ENCODE results near the gene KIAA0040. TPM values are rescaled to one million over a fixed set of nuclear protein-coding genes. Genes with fewer than 3 reads are reported as not detected.

KIAA0040 gene
- total RNA-seq, 8 experiments from 2014 or later: 0.05 to 1.3 (median 0.22) TPM

DNA sequence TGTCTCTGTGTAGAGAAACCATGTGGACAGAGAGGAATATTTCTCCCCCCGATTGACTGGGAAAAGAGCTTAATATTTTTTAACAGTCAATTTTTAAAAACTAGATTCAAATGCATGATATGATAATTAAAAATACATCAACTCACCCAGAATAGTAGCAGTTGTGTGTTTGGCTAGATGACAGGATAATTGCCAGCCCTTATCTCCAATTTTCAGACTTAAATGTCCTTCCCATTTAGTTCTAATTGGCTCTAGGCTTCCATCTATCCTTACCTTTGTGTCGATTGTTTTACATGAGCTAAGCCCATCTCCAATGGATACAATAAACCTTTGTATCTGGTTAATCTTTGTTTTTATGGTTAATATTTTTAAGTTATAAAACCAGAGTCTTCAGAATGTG is 23.9 kb upstream of the KIAA0040 start:
- Histone ChIP-seq H3K4me1 (replicated peaks in 1 of 2) (peaks cover 2 to 15% of the 10 kb centered on the region in 2 donors), H3K27ac (no peak overlapping the region), H3K4me3 (no peak overlapping the region)
- ATAC-seq (replicated peaks in 6 of 8): no peak
- in situ Hi-C loops (cut with MboI; ENCODE audit: low pct_unique_long_range_greater_than_20kb in 2 of 9, low sequenced_read_pairs in 9 of 9, unreplicated experiment in 9 of 9): no loop called here
- 0 to 100% (median 90%) methylated on average over 1 to 2 of the region's 2 CpGs; no CpG with 5 or more reads in 1 of the 10 experiments for WGBS, 10 experiments

DNA sequence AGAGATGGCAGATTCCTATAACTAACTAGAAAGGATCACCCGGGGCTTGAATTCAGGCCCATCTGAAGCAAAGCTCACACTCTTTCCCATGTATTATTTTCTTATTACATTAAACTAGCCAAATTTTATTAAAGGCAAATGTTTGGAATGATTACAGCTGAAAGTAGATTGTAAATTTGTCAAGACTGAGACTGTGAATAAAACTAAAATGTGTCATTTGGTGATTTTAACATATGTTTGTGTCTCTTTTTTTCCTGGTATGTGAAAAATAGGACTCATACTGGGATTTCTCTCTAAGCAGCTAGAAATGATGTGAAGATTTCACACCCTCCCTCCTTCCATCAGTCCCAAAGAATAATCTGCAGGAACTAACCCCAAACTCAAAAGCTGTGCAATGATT is 19.1 kb upstream of the KIAA0040 start:
- 0 to 100% (median 96%) methylated on average over 1 of the region's 1 CpG; no CpG with 5 or more reads in 2 of the 10 experiments for WGBS, 10 experiments
- Histone ChIP-seq H3K4me1 (replicated peaks in 1 of 2) (no peaks in the 10 kb centered on the region), H3K4me3 (no peak overlapping the region), H3K27ac (no peak overlapping the region)
- no peak for ATAC-seq (replicated peaks in 6 of 8)
- in situ Hi-C loops (cut with MboI; ENCODE audit: low pct_unique_long_range_greater_than_20kb in 2 of 9, low sequenced_read_pairs in 9 of 9, unreplicated experiment in 9 of 9): no loop called here

GRCh38 chr1:175210744-175211143 is 18.2 kb upstream of the KIAA0040 start:
- Histone ChIP-seq H3K4me3 (no peak overlapping the region), H3K4me1 (replicated peaks in 1 of 2) (no peaks in the 10 kb centered on the region), H3K27ac (no peak overlapping the region)
- 0 to 91% (median 57%) methylated on average over 1 to 4 of the region's 4 CpGs for WGBS, 10 experiments
- no peak for ATAC-seq (replicated peaks in 6 of 8)
- in situ Hi-C loops (cut with MboI; ENCODE audit: low pct_unique_long_range_greater_than_20kb in 2 of 9, low sequenced_read_pairs in 9 of 9, unreplicated experiment in 9 of 9): no loop called here

- H3K4me3 ChIP-seq: no peak overlapping the region
- in situ Hi-C loops (cut with MboI; ENCODE audit: low pct_unique_long_range_greater_than_20kb in 2 of 9, low sequenced_read_pairs in 9 of 9, unreplicated experiment in 9 of 9): no loop called here
- no peak for ATAC-seq (replicated peaks in 6 of 8)
Measured at GRCh38 chr1:175209493-175209921, 16.9 kb upstream of the KIAA0040 start.

GRCh38 chr1:175208773-175209492 is 16.4 kb upstream of the KIAA0040 start:
- 11 to 73% (median 61%) methylated on average over 2 to 6 of the region's 6 CpGs; no CpG with 5 or more reads in 1 of the 10 experiments for WGBS, 10 experiments
- in situ Hi-C loops (cut with MboI; ENCODE audit: low pct_unique_long_range_greater_than_20kb in 2 of 9, low sequenced_read_pairs in 9 of 9, unreplicated experiment in 9 of 9): no loop called here
- peaks cover 0 to 3% of the 10 kb centered on the region in 2 donors for H3K4me1 ChIP-seq (replicated peaks in 1 of 2)
- ATAC-seq (replicated peaks in 6 of 8): no peak
- no peak overlapping the region for H3K27ac ChIP-seq
- H3K4me3 ChIP-seq: no peak overlapping the region

More at GRCh38 chr1:175209493-175209921, 16.9 kb upstream of the KIAA0040 start:
- 0 to 100% (median 79%) methylated on average over 1 of the region's 1 CpG; no CpG with 5 or more reads in 4 of the 10 experiments for WGBS, 10 experiments
- H3K4me1 ChIP-seq (replicated peaks in 1 of 2): peaks cover 0 to 2% of the 10 kb centered on the region in 2 donors
- no peak overlapping the region for H3K27ac ChIP-seq

- H3K4me3 ChIP-seq: no peak overlapping the region
- H3K27ac ChIP-seq: no peak overlapping the region
- H3K4me1 ChIP-seq (replicated peaks in 1 of 2): peaks cover 0 to 3% of the 10 kb centered on the region in 2 donors
- 0 to 100% (median 75%) methylated on average over 1 to 2 of the region's 2 CpGs; no CpG with 5 or more reads in 1 of the 10 experiments for WGBS, 10 experiments
- in situ Hi-C loops (cut with MboI; ENCODE audit: low pct_unique_long_range_greater_than_20kb in 2 of 9, low sequenced_read_pairs in 9 of 9, unreplicated experiment in 9 of 9): no loop called here
- no peak for ATAC-seq (replicated peaks in 6 of 8)
Measured at GRCh38 chr1:175207971-175208370, 15.4 kb upstream of the KIAA0040 start.

DNA sequence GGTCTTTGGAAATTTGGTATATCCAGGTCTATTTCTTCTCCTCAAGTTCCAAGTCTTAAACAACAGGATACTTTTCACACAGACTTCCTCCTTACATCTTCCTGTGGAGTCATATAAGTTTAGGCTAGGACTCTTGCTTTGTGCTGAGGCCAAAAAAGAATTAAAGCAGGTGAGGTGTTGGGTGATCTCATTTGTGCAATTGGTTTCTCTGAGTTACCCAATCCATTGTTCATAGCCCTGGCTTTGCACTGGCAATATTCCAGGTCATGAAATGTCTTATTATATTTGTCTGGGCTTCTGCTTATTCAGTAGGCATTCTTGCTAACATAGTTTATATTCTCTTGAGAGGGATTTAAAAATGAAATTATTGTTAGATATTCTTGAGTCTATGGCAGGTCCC is 14.1 kb upstream of the KIAA0040 start:
- H3K4me3 ChIP-seq: no peak overlapping the region
- in situ Hi-C loops (cut with MboI; ENCODE audit: low pct_unique_long_range_greater_than_20kb in 2 of 9, low sequenced_read_pairs in 9 of 9, unreplicated experiment in 9 of 9): no loop called here
- no peak for ATAC-seq (replicated peaks in 6 of 8)
- H3K27ac ChIP-seq: no peak overlapping the region
- H3K4me1 ChIP-seq (replicated peaks in 1 of 2): peaks cover 0 to 3% of the 10 kb centered on the region in 2 donors

DNA sequence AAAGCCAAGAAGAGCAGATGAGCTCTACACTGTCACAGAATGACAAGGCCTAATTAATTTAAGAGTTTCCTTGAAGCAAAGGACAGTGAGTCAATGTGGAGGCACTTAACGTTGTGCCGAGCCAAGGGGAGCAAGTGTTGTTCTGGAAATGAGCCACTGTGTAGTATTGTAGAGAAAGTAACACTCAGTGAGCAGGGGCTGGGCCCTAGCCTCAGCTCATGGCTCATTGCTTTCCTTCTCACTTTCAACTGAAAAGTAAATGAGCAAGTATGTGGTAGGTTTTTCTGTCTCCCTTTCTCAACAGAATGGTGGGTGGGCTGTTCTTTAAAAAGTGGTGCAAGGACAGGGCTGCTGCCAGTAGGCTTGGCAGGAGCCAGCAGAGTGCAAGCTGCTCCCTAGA is 11.8 kb upstream of the KIAA0040 start:
- no peak for ATAC-seq (replicated peaks in 6 of 8)
- Histone ChIP-seq H3K4me1 (replicated peaks in 1 of 2) (peaks cover 0 to 3% of the 10 kb centered on the region in 2 donors), H3K4me3 (no peak overlapping the region), H3K27ac (no peak overlapping the region)
- in situ Hi-C loops (cut with MboI; ENCODE audit: low pct_unique_long_range_greater_than_20kb in 2 of 9, low sequenced_read_pairs in 9 of 9, unreplicated experiment in 9 of 9): no loop called here
- 0 to 100% (median 61%) methylated on average over 1 to 2 of the region's 2 CpGs; no CpG with 5 or more reads in 3 of the 10 experiments for WGBS, 10 experiments

DNA sequence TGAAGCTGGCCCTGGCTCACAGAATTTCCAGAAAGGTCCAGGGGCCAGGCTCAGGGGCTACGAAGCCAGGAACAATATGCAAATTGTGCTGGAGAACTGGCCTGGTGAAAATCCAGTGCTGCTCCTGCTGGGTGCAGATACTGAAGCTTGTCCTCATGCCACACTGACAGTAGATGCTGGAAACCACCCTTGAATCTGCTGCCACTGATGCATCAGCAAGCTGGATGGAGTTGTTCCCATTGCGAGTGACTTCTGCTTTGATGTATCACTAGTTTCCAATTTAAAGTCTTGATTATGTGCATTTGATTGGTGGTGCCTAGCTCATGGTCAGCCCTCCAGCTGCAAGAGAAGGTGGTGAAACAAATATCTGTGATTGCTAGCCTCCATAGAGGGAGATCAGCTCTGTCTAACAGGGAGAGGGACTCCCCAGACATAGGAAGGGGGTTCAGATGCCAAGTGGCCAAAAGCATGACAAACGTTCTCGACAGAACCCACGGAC is 11.0 kb upstream of the KIAA0040 start:
- H3K4me1 ChIP-seq (replicated peaks in 1 of 2): peaks cover 0 to 3% of the 10 kb centered on the region in 2 donors
- peak in 2 of 8 experiments; percentile 63 to 65 for ATAC-seq (replicated peaks in 6 of 8)
- in situ Hi-C loops (cut with MboI; ENCODE audit: low pct_unique_long_range_greater_than_20kb in 2 of 9, low sequenced_read_pairs in 9 of 9, unreplicated experiment in 9 of 9): no loop called here
- no peak overlapping the region for H3K27ac ChIP-seq
- no peak overlapping the region for H3K4me3 ChIP-seq
- 0 to 90% (median 60%) methylated on average over 1 to 5 of the region's 5 CpGs; no CpG with 5 or more reads in 1 of the 10 experiments for WGBS, 10 experiments

DNA sequence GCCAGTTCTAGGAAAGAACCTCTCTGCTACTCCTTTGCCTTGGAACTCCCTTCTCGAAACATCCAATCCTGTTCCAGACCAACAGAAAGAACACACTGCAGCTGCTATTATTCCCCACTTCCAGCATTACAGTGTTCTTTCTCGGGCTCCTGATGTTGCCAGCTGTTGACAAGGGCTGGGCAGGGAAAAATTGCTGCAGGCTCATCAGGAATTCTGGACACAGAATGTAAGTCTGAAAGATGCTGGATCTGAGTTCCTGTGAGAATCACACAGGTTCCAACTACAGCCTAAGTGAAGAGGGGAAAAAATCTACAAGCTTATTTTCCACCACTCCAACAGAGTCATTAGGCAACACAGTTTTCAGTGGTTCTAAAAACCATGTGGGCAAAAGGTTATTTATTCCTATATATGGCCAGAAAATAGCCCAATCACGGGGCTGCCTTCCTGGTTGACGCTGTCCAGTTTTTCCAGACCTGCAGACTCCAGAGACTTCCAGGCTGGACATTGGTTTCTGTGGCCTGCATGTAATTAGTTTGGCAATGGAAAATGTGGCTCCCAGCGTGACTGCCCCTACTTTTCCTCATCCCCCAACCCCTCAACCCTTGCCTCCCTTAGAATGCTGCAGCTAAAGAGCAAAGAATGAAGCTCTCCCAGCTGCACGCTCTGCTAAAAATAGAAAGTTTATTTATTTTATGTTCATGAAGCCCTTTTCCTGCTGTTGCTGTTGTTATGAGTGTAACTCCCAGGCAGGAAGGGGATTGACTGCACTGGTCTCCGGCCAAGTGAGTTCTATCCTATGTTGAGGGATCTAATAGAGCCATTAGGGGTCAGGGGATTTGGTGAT is 8.3 kb upstream of the KIAA0040 start:
- Histone ChIP-seq H3K4me3 (no peak overlapping the region), H3K27ac (no peak overlapping the region), H3K4me1 (replicated peaks in 1 of 2) (peaks cover 0 to 3% of the 10 kb centered on the region in 2 donors)
- peak in 2 of 8 experiments; percentile 34 to 44 for ATAC-seq (replicated peaks in 6 of 8)
- in situ Hi-C loops (cut with MboI; ENCODE audit: low pct_unique_long_range_greater_than_20kb in 2 of 9, low sequenced_read_pairs in 9 of 9, unreplicated experiment in 9 of 9): no loop called here
- 0 to 100% (median 46%) methylated on average over 1 to 5 of the region's 7 CpGs for WGBS, 10 experiments

- Histone ChIP-seq H3K27ac (no peak overlapping the region), H3K4me1 (replicated peaks in 1 of 2) (no peaks in the 10 kb centered on the region), H3K4me3 (no peak overlapping the region)
- peak in 3 of 8 experiments; percentile 44 to 82 (median 55) for ATAC-seq (replicated peaks in 6 of 8)
- in situ Hi-C loops (cut with MboI; ENCODE audit: low pct_unique_long_range_greater_than_20kb in 2 of 9, low sequenced_read_pairs in 9 of 9, unreplicated experiment in 9 of 9): no loop called here
Measured at GRCh38 chr1:175198332-175198731, 5.8 kb upstream of the KIAA0040 start.

- ATAC-seq (replicated peaks in 6 of 8): peak in 2 of 8 experiments; percentile 10 to 27
- WGBS, 10 experiments: 34 to 61% (median 48%) methylated on average over 2 of the region's 2 CpGs; no CpG with 5 or more reads in 6 of the 10 experiments
- in situ Hi-C loops (cut with MboI; ENCODE audit: low pct_unique_long_range_greater_than_20kb in 2 of 9, low sequenced_read_pairs in 9 of 9, unreplicated experiment in 9 of 9): no loop called here
- Histone ChIP-seq H3K27ac (no peak overlapping the region), H3K4me3 (no peak overlapping the region), H3K4me1 (replicated peaks in 1 of 2) (peaks cover 0 to under 1% of the 10 kb centered on the region in 2 donors)
Measured at GRCh38 chr1:175197531-175197930, 5.0 kb upstream of the KIAA0040 start.

DNA sequence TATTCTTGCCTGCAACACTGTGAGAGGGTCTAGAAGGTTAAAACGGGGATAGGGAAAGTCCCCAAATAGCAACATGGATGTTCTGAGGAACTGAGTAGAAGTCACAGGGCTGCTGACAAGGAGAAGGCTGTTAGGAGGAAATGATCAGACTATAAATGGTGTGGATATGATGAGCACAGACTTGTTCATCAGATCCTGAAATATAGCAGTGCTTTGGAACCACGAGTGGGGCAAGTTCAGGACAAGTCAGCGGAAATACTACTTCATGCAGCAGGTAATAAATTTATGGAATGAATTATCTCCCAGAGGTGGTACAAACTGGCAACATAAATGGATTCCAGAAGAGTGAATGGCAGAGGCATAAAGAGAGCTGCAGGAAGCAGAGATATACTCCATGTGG is 3.2 kb upstream of the KIAA0040 start:
- in situ Hi-C loops (cut with MboI; ENCODE audit: low pct_unique_long_range_greater_than_20kb in 2 of 9, low sequenced_read_pairs in 9 of 9, unreplicated experiment in 9 of 9): no loop called here
- Histone ChIP-seq H3K4me3 (no peak overlapping the region), H3K4me1 (replicated peaks in 1 of 2) (peaks cover 0 to 10% of the 10 kb centered on the region in 2 donors), H3K27ac (no peak overlapping the region)
- WGBS, 10 experiments: 8 to 100% (median 79%) methylated on average over 1 to 3 of the region's 3 CpGs; no CpG with 5 or more reads in 1 of the 10 experiments
- ATAC-seq (replicated peaks in 6 of 8): no peak

Measured in motor neuron (in vitro differentiated cells).